GM19452 (cell line): ENCODE results near the gene SSBP2.
"Not testable (repeated sequence)": the region's sequence is repeated elsewhere in the genome, so short reads cannot be mapped to it uniquely, and the experiment has no call there.

ENCODE experiments used
- ATAC-seq: cut with Tn5 transposase; IDR thresholded peaks from one replicate; pipeline ENCODE4 v1.9.1; 2021; ENCODE audit not compliant: unreplicated experiment

The SSBP2 gene

DNA sequence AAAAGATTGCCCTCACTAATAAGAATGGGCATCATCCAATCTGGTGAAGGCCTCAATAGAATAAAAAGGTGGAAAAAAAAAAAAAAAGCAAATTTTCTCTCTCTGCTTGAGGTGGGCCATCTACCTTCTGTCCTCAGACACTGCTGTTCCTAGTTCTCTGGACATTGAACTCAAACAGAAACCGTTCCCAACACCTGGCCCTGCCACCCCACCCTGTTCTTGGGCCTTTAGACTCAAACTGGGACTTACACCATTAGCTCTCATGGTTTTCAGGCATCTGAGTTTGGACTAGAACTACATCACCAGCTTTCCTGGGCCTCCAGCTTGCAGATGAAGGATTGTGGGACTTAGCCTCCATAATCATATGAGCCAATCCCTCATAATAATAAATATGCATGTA lies 71.0 kb downstream of the SSBP2 start:
- no peak for ATAC-seq

- no peak for ATAC-seq
These were observed 75.5 kb downstream of the SSBP2 start for GRCh38 chr5:81675420-81675819.

GRCh38 chr5:81665795-81666194 lies 85.1 kb downstream of the SSBP2 start:
- ATAC-seq = no peak

DNA sequence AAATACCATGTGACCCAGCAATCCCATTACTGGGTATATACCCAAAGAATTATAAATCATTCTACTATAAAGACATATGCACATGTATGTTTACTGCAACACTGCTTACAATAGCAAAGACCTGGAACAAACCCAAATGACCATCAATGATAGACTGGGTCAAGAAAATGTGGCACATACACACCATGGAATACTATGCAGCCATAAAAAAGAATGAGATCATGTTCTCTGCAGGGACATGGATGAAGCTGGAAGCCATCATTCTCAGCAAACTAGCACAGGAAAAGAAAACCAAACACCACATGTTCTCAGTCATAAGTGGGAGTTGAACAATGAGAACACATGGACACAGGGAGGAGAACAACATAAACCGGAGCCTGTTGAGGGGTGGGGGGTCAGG lies 90.3 kb downstream of the SSBP2 start:
- ATAC-seq = not testable (repeated sequence)

DNA sequence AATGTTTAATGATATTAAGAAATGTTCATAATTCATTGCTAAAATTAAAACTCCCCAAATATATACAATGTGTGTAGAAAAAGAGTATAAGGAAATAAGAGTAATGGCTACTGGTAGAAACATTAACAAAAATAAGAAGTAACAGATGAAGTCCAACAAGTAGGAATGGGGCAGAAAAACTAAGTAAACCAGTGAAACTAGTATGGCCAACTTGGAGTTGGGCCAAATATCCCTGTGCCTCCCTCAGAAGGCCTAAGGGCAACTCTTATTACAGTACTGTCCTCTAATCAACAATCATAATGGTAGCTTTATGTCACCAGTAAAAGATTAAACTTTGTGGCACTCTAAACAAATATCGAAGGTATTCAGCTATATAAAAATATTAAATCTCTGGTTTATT lies 93.5 kb downstream of the SSBP2 start:
- ATAC-seq = no peak

- no peak for ATAC-seq
These were observed 94.1 kb downstream of the SSBP2 start for GRCh38 chr5:81656783-81657182.

- ATAC-seq = no peak
These were observed 99.9 kb downstream of the SSBP2 start for GRCh38 chr5:81650987-81651386.

DNA sequence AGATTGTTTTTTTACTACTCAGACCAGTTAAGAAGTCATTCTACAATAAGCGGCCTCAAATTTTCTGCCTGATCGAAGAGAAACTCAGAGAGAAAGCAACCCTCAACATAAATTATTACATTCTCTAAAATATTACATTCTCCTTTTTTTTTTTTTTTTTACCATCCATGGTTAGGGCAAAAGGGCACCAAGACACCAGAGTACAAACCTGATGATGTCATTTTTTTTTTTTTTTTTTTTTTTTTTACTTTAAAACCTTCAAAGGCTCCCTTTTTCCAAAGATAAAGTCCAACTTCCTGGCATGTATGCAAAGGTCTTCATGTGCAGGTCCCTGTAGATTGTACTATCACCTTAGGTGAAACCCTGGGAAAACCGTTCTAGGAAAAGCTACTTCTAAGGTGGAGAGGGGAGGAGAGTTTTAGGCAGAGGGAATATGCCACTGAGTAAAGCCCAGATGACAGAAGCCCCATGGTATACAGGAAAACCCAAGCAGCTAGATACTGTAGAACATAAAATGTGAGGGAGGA lies 104.4 kb downstream of the SSBP2 start:
- no peak for ATAC-seq

DNA sequence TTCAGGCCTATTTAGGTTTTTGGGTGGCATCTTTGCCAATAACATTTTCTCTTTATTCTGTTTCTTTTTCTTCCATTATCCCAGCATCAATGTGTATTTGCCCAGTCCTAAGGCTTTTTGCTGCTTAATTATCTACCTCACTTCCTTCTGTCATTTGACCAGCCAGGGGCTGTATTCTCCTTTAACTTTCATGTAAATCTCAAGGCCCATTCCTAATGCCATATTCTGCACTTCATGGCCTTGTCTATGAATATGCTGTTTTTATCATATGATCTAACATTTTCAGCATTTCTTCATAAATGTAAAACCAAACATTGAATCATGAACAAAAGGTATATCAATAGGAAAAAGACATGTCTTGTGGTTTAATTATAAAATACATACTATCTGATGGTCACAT lies 108.7 kb downstream of the SSBP2 start:
- ATAC-seq = no peak

DNA sequence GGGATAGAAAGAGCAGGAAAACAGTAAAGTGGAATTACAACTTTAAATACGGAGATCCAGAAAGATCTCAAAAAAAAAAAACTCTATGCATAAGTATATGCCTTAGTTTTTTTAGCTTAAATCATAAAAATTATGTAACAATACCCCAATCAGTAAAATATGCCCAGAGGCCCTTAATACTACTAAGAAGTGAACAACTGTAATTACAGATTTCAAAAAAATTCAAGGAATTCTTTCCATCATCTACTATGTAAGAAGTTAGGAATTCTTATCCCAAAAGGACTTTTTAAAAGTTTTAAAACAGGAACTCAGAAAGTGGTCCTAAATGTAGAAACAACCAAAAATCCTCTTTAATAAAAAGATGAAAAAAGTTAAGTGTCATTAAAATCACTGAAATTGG lies 111.3 kb downstream of the SSBP2 start:
- ATAC-seq = no peak

DNA sequence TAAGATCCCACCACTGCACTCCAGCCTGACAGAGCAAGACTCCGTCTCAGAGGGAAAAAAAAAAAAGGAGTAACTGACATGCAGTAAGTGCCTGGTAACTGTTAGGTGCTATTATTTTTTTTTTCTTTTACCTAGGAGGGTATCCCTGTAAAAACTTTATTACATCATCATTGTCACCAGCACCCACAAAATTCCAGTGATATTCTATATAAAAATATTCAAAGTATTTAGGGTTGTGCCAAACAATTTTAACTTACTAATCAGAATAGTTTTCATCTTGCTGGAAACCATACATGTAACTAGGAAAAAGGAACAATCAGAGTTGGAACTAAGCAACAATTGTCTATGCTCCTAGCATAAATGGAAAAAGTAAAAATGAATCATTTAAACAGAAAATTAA lies 112.4 kb downstream of the SSBP2 start:
- ATAC-seq = no peak

DNA sequence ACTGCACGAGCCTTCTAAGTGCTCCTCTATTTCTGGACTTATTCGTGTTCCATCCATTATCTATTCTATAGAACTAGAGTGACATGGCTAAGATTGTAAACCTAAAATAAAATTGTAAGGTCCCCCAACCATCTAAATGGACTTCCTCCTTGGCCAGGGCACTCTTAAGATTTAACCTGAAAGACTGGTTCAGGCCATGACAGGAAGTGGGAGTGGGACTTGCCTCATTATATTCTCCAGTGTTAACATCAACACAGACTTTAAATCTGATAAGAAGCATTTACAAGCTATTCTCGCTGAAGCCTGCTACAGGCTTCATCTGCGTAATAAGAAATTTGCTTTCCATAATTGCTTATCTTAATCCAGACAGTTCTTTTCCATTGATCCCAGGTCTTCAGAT lies 117.0 kb downstream of the SSBP2 start:
- ATAC-seq = no peak

DNA sequence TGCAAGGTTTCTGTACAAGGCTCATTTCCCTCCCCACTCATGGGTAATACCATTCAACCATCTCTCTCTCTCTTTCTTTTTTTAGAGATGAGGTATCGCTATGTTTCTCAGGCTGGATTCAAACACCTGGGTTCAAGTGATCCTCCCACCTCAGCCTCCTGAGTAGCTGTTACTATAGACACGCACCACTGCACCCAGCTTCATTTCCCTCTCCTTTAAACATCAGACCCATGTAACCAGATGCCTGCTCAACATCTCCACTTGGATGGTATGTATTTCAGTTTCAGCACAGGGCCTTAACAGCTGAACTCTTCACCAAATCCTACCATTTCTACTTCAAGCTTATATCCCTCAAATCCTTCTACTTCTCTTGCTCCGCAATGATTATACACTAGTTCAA lies 117.4 kb downstream of the SSBP2 start:
- ATAC-seq = no peak

GRCh38 chr5:81632679-81633078 lies 118.2 kb downstream of the SSBP2 start:
- ATAC-seq = no peak

DNA sequence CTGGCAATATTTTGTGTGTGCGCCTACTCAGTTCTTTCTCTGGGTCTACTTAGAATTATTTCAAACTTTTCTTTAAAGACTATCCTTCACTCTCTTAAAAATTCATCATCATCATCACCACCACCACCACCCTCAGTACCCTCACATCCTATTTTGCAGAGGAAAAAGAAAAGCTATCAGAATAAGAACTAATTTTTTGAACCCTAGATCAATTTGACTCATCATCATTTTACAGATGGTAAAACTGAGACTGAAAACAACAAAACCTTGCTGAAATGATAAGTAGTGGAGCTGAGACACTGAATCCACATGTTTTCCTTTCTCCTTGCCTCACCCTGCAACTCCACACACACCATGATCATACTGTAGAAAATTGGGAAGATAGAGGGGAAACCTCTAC lies 119.3 kb downstream of the SSBP2 start:
- peak; percentile 13 for ATAC-seq

DNA sequence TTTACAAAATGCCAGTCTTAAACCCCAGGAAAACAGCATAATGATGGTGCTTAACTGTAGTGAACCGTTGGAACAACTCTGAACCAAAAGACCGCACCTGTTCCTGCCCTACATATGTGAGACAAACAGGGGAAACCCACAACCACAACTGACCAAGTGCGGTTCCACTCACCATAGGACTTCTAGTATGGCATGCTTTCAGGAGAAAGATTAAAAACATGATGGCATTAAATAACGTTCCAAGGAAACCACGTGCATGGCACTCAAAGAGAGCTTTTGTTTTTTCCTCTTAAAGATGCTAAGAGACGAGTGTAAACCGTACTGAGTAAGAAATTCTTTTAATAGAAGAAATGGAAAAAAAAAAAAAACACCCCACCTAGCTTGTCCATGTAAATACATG lies 119.8 kb downstream of the SSBP2 start:
- peak; percentile 70 for ATAC-seq

GRCh38 chr5:81630684-81631083 lies 120.2 kb downstream of the SSBP2 start:
- ATAC-seq = no peak

DNA sequence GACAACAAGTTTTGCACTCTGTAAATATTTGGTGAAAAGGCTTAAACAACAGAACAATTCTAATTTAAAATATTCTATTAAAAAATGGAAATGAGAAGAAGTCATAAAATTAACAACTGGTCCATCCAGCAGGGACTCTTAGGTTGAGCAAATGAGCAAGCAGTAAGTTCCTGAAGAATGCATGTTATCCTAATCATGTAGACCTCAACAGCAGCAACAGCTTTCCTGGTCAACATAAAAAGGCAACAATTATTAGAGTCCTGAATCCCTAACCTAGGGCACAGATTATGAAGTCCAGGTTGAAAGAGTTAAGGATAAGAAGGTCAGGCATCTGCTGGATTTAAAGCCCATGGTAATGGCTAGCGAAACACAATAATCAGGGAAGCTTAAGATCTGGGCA lies 120.9 kb downstream of the SSBP2 start:
- ATAC-seq = no peak

- not testable (repeated sequence) for ATAC-seq
These were observed 122.8 kb downstream of the SSBP2 start for GRCh38 chr5:81628061-81628460.

DNA sequence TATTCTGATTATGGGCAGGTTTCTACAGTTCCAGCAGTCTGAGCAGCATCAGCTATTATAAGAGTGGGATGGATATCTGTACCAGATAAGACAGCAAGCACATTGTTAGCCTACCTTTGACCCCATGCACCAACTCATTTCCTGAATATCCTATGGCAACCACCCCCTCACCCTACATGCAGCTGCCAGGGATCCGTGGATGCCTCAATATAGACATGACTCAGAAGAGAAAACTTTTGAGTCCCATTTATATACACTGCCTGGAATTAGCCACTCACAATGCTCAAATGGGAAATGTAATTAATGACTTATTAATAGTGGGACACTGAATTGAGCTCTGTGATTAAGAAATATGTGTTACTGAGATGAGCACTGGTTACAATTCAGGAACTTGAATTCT lies 124.4 kb downstream of the SSBP2 start:
- no peak for ATAC-seq

- ATAC-seq = no peak
These were observed 141.0 kb downstream of the SSBP2 start for GRCh38 chr5:81609810-81610375.

GRCh38 chr5:81608976-81609375 lies 141.9 kb downstream of the SSBP2 start:
- ATAC-seq = no peak

DNA sequence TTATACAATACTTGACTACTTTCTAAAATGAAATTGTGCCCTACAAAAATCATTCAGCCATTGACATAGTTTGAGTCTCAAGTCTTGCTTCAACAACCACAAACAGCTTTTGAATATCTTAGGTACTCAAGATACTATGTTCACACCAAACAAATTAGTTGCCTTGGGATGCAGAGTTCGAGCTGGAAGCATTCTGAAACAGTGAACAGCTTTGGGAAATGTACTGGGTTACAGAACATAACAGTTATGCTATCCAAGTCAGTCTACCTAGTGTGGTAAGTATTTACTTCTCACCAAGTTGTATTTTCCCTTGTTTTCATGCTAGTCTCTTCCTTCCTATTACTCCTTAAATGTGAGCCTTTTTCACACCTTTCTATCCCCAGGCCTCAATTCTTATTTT lies 143.2 kb downstream of the SSBP2 start:
- no peak for ATAC-seq
